ENCODE measurements around the gene PRTN3. TPM values are rescaled to one million over a fixed set of nuclear protein-coding genes. Genes with fewer than 3 reads are reported as not detected.

PRTN3 gene
- total RNA-seq, 2 donors from 2014 or later = 2.6 TPM; not detected in 1

- Histone ChIP-seq H3K27me3 (replicated peaks; ENCODE audit: insufficient read depth) (no peaks in the 10 kb centered on the region), H3K4me1 (replicated peaks) (no peaks in the 10 kb centered on the region), H3K9me3 (no peaks in the 10 kb centered on the region), H3K27ac (no peak overlapping the region), H3K4me3 (no peak overlapping the region), H3K36me3 (no peaks in the 10 kb centered on the region)
- intact Hi-C loops (cut with DNase I) = loop anchor here (2.0 kb wide), 1 partner anchor 58 kb away; no protein-coding TSS in a partner anchor
- TF ChIP-seq POLR2A (IDR thresholded peaks at IDR 0.05) = no peak
- no peak for TF ChIP-seq CTCF (IDR thresholded peaks at IDR 0.05)
- no peak for TF ChIP-seq POLR2AphosphoS5 (IDR thresholded peaks at IDR 0.05)
- no peak for DNase-seq (ENCODE audit: low spot score)
- WGBS = 83% methylated on average over 7 of the region's 7 CpGs
Measured at GRCh38 chr19:863315-863620, 22.5 kb downstream of the PRTN3 start.

- 86% methylated on average over 37 of the region's 38 CpGs for WGBS
Measured at GRCh38 chr19:866769-867300, 26.0 kb downstream of the PRTN3 start.

GRCh38 chr19:867301-867793, 26.5 kb downstream of the PRTN3 start:
- Histone ChIP-seq H3K4me1 (replicated peaks) (no peaks in the 10 kb centered on the region), H3K27me3 (replicated peaks; ENCODE audit: insufficient read depth) (no peaks in the 10 kb centered on the region), H3K4me3 (no peak overlapping the region), H3K9me3 (no peaks in the 10 kb centered on the region), H3K27ac (no peak overlapping the region), H3K36me3 (no peaks in the 10 kb centered on the region)
- 80% methylated on average over 16 of the region's 16 CpGs for WGBS
- intact Hi-C loops (cut with DNase I) = loop anchor here (5.0 kb wide), 1 partner anchor 115 kb away; the partner anchor contains the start of gene WDR18
- no peak for DNase-seq (ENCODE audit: low spot score)
- no peak for TF ChIP-seq POLR2A (IDR thresholded peaks at IDR 0.05)
- no peak for TF ChIP-seq POLR2AphosphoS5 (IDR thresholded peaks at IDR 0.05)
- no peak for TF ChIP-seq CTCF (IDR thresholded peaks at IDR 0.05)

More at GRCh38 chr19:866769-867300, 26.0 kb downstream of the PRTN3 start:
- H3K27me3 ChIP-seq (replicated peaks; ENCODE audit: insufficient read depth) = no peaks in the 10 kb centered on the region
- no peak overlapping the region for H3K27ac ChIP-seq
- H3K9me3 ChIP-seq = no peaks in the 10 kb centered on the region
- no peak for TF ChIP-seq POLR2A (IDR thresholded peaks at IDR 0.05)
- no peak for TF ChIP-seq CTCF (IDR thresholded peaks at IDR 0.05)
- TF ChIP-seq POLR2AphosphoS5 (IDR thresholded peaks at IDR 0.05) = no peak
- intact Hi-C loops (cut with DNase I) = loop anchor here (5.0 kb wide), 1 partner anchor 115 kb away; the partner anchor contains the start of gene WDR18
- no peak overlapping the region for H3K4me3 ChIP-seq
- DNase-seq (ENCODE audit: low spot score) = no peak
- no peaks in the 10 kb centered on the region for H3K36me3 ChIP-seq
- H3K4me1 ChIP-seq (replicated peaks) = no peaks in the 10 kb centered on the region

- WGBS = 89% methylated on average over 38 of the region's 39 CpGs
- no peak for DNase-seq (ENCODE audit: low spot score)
- intact Hi-C loops (cut with DNase I) = loop anchor here (2.0 to 5.0 kb wide), 2 partner anchors 45 to 114 kb away; partner anchors contain the start of genes R3HDM4 and WDR18
- no peaks in the 10 kb centered on the region for H3K4me1 ChIP-seq (replicated peaks)
- no peaks in the 10 kb centered on the region for H3K36me3 ChIP-seq
- H3K9me3 ChIP-seq = no peaks in the 10 kb centered on the region
- H3K4me3 ChIP-seq = no peak overlapping the region
- TF ChIP-seq POLR2AphosphoS5 (IDR thresholded peaks at IDR 0.05) (no peak), POLR2A (IDR thresholded peaks at IDR 0.05) (no peak), CTCF (IDR thresholded peaks at IDR 0.05) (no peak)
- H3K27ac ChIP-seq = no peak overlapping the region
- H3K27me3 ChIP-seq (replicated peaks; ENCODE audit: insufficient read depth) = no peaks in the 10 kb centered on the region
Measured at GRCh38 chr19:867855-868457, 27.2 kb downstream of the PRTN3 start.

All from prostate gland (tissue), 2 donors.